SK-N-SH (cell line): ENCODE measurements around the gene NEAT1. TPM values are rescaled to one million over a fixed set of nuclear protein-coding genes. Genes with fewer than 3 reads are reported as not detected.

Experiments used
- CTCF ChIA-PET: fragments of 300-600, 350-600 bp; formaldehyde crosslinking; extraction: SDS; loops from one replicate; lab custom pipeline; 2021; lab: Yijun Ruan, JAX
- POLR2A ChIA-PET: fragments of 350-600 bp; sonication (Branson Sonifier 250); formaldehyde crosslinking; extraction: SDS; loops from one replicate; lab custom pipeline; 2020; ENCODE audit warnings: antibody characterized with exemption, inconsistent platforms; lab: Yijun Ruan, JAX
- DNase-seq: peaks from one replicate; pipeline ENCODE4 v3.0.0; 2012
- H2AFZ ChIP-seq: fragments of 200-600 bp; sonication (generic); 2 replicates; pipeline ENCODE4 v1.8.1; 2016; ENCODE audit warnings: antibody characterized with exemption, mild to moderate bottlenecking, low read depth
- H3F3A ChIP-seq: fragments of 200-600 bp; sonication (generic); replicated peaks from 2 replicates; pipeline ENCODE3; 2016; ENCODE audit warnings: antibody characterized with exemption, mild to moderate bottlenecking; ENCODE audit not compliant: insufficient read depth
- H3K27ac ChIP-seq, 2 experiments: fragments of 200-500 bp in 1 of 2; fragments of 200-600 bp in 1 of 2; sonication (Bioruptor generic) in 1 of 2; sonication (generic), shearing (Covaris generic) in 1 of 2; 2 replicates each; pipeline versions ENCODE4 v1.5.1 to v1.6.1; 2014 to 2016; ENCODE audit warnings: low read depth in 2 of 2, inconsistent platforms in 1 of 2, low read length in 1 of 2, mild to moderate bottlenecking in 1 of 2, mixed read lengths in 1 of 2
- H3K27me3 ChIP-seq: fragments of 200-600 bp; sonication (generic), shearing (Covaris generic); 2 replicates; pipeline ENCODE4 v1.6.1; 2016; ENCODE audit warnings: mixed run types; ENCODE audit not compliant: insufficient read depth
- H3K36me3 ChIP-seq, 2 experiments: fragments of 200-500 bp in 1 of 2; fragments of 200-600 bp in 1 of 2; sonication (Bioruptor generic) in 1 of 2; sonication (generic) in 1 of 2; replicated peaks in 1 of 2; 2 replicates each; pipeline versions ENCODE3 to v1.5.1; 2014 to 2016; ENCODE audit warnings: low read length in 1 of 2, mild to moderate bottlenecking in 1 of 2; ENCODE audit not compliant: insufficient read depth in 2 of 2, control insufficient read depth in 1 of 2
- H3K4me1 ChIP-seq, 2 experiments: fragments of 200-500 bp in 1 of 2; fragments of 200-600 bp in 1 of 2; sonication (Bioruptor generic) in 1 of 2; sonication (generic), shearing (Covaris generic) in 1 of 2; 2 replicates each; pipeline versions ENCODE4 v1.5.1 to v1.6.1; 2014 to 2016; ENCODE audit warnings: low read depth in 1 of 2, low read length in 1 of 2, mixed run types in 1 of 2; ENCODE audit not compliant: insufficient read depth in 2 of 2, control insufficient read depth in 1 of 2
- H3K4me2 ChIP-seq: fragments of 200-600 bp; sonication (generic), shearing (Covaris generic); 2 replicates; pipeline ENCODE4 v1.6.1; 2017; ENCODE audit warnings: mixed run types
- H3K4me3 ChIP-seq, 2 experiments: fragments of 200-500 bp in 1 of 2; fragments of 200-600 bp in 1 of 2; sonication (Bioruptor generic) in 1 of 2; sonication (generic), shearing (Covaris generic) in 1 of 2; 2 replicates each; pipeline versions ENCODE4 v1.5.1 to v1.8.1; 2014 to 2016; ENCODE audit warnings: low read depth in 2 of 2, inconsistent platforms in 1 of 2, low read length in 1 of 2, mild to moderate bottlenecking in 1 of 2, mixed read lengths in 1 of 2, moderate library complexity in 1 of 2
- H3K79me2 ChIP-seq: fragments of 200-600 bp; sonication (generic); 2 replicates; pipeline ENCODE4 v1.8.1; 2017; ENCODE audit warnings: mild to moderate bottlenecking; ENCODE audit not compliant: insufficient read depth
- H3K9ac ChIP-seq: fragments of 200-600 bp; sonication (generic); 2 replicates; pipeline ENCODE4 v1.6.1; 2017; ENCODE audit warnings: mixed run types
- H3K9me2 ChIP-seq: fragments of 200-600 bp; sonication (generic); 2 replicates; pipeline ENCODE4 v1.6.1; 2017; ENCODE audit warnings: mixed run types
- H3K9me3 ChIP-seq: fragments of 200-600 bp; sonication (generic); 2 replicates; pipeline ENCODE4 v1.6.1; 2017; ENCODE audit warnings: mixed run types, mild to moderate bottlenecking, moderate library complexity
- H4K20me1 ChIP-seq: fragments of 200-600 bp; sonication (generic); 2 replicates; pipeline ENCODE4 v1.6.1; 2017; ENCODE audit warnings: mild to moderate bottlenecking, mixed run types; ENCODE audit not compliant: insufficient read depth
- CHD2 ChIP-seq: fragments of 150-350 bp; IDR thresholded peaks from 2 replicates; pipeline ENCODE4 v1.6.1; 2018; ENCODE audit warnings: low read length; ENCODE audit not compliant: partially characterized antibody
- NRF1 ChIP-seq: IDR thresholded peaks from 2 replicates; pipeline ENCODE4 v1.6.1; 2012; ENCODE audit warnings: low read depth, mild to moderate bottlenecking, low read length
- POLR2AphosphoS5 ChIP-seq: IDR thresholded peaks from 2 replicates; pipeline ENCODE4 v1.6.1; 2012; ENCODE audit warnings: low read depth, low read length
- SMC3 ChIP-seq: IDR thresholded peaks from 2 replicates; pipeline ENCODE4 v1.6.1; 2012; ENCODE audit warnings: low read depth, low read length, improper control_type of control experiment
- WGBS: methylation state at CpG from one replicate; pipeline ENCODE4 v1.1.6; 2017; ENCODE audit warnings: low lambda C conversion rate; 5-methylcytosine and 5-hydroxymethylcytosine counted together
- polyA plus RNA-seq, 3 experiments: library from polyadenylated mRNA; depleted of rRNA; stranded (reverse); fragments of >200 nt; gene quantifications; 2 replicates each; pipeline ENCODE4 v1.2.3, GENCODE V29; 2012
- TF ChIP-seq, protein P1 (sequence below): IDR thresholded peaks from 2 replicates; pipeline ENCODE4 v1.6.1; 2012; ENCODE audit warnings: mild to moderate bottlenecking, low read depth, low read length, moderate library complexity
- TF ChIP-seq, protein P2 (sequence below): fragments of 200-600 bp; sonication (generic); IDR thresholded peaks from 2 replicates; pipeline ENCODE4 v1.6.1; 2017; ENCODE audit warnings: antibody characterized with exemption, mild to moderate bottlenecking, moderate library complexity
- TF ChIP-seq, protein P3 (sequence below): IDR thresholded peaks from 2 replicates; pipeline ENCODE4 v1.4.0; 2012; ENCODE audit warnings: low read depth

NEAT1 gene
- polyA plus RNA-seq, 1 of the 3 experiments (the other 2 are of a cell fraction): 435 TPM

DNA sequence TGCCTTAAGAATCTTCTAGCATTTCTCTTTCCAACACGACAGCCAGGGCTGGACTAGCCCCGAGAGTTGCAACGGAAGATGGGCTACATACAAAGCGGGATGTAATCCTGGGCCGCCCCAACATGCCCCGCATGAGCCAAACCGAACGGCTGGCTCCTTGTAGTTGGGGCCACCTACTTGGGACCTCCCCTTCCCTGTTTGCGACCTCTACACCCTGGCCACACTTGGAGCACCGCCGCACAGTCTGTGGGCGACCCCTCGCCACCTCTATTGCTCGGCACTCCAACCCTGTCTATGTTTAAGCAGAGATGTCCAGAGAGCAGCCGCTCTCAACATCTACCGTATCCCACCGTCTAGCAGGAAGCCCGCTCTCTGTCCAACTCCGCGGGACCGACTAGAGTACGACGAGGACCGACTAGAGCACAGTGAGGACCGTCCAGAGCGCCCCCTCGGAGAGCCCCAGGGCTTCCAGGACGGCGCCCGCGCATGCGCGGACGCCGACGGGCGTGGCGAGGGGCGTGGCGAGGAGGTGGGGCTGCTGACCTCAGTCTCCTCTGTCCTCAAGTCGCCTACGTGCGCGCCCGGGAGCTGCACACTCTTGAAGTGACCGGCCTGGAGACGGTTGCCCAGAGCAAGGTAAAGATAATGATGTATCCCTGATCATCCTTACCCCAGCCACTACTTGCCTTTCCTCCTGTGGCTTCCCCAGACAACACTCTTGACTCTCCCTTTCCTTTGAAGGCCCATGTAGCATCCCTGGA, 32.3 kb downstream of the NEAT1 start:
- POLR2A ChIA-PET: interaction anchor here (0.6 to 0.7 kb wide), 2 partner anchors 31 to 33 kb away, joined by 3 read pairs; partner anchors contain the start of gene NEAT1
- no peak overlapping the region for H2AFZ ChIP-seq

More for the DNA sequence above, 32.3 kb downstream of the NEAT1 start:
- Histone ChIP-seq H3F3A (peaks cover 31% of the 10 kb centered on the region), H3K4me2 (peak overlapping the region; percentile 89), H3K4me1 (peaks cover 8 to 17% of the 10 kb centered on the region in 2 experiments; a peak in 3 of 4 replicates), H3K9me2 (no peaks in the 10 kb centered on the region), H3K27ac (peak overlapping the region; percentile 68 to 90), H3K36me3 (no peaks in the 10 kb centered on the region), H3K27me3 (no peaks in the 10 kb centered on the region), H3K4me3 (peak overlapping the region; percentile 43 to 61), H3K9ac (peak overlapping the region; percentile 68), H3K79me2 (peaks cover 34% of the 10 kb centered on the region), H4K20me1 (no peaks in the 10 kb centered on the region), H3K9me3 (no peaks in the 10 kb centered on the region)
- TF ChIP-seq SMC3 (no peak), CHD2 (no peak), POLR2AphosphoS5 (peak; percentile 88), NRF1 (peak; percentile 73)
- TF ChIP-seq, protein P1, sequence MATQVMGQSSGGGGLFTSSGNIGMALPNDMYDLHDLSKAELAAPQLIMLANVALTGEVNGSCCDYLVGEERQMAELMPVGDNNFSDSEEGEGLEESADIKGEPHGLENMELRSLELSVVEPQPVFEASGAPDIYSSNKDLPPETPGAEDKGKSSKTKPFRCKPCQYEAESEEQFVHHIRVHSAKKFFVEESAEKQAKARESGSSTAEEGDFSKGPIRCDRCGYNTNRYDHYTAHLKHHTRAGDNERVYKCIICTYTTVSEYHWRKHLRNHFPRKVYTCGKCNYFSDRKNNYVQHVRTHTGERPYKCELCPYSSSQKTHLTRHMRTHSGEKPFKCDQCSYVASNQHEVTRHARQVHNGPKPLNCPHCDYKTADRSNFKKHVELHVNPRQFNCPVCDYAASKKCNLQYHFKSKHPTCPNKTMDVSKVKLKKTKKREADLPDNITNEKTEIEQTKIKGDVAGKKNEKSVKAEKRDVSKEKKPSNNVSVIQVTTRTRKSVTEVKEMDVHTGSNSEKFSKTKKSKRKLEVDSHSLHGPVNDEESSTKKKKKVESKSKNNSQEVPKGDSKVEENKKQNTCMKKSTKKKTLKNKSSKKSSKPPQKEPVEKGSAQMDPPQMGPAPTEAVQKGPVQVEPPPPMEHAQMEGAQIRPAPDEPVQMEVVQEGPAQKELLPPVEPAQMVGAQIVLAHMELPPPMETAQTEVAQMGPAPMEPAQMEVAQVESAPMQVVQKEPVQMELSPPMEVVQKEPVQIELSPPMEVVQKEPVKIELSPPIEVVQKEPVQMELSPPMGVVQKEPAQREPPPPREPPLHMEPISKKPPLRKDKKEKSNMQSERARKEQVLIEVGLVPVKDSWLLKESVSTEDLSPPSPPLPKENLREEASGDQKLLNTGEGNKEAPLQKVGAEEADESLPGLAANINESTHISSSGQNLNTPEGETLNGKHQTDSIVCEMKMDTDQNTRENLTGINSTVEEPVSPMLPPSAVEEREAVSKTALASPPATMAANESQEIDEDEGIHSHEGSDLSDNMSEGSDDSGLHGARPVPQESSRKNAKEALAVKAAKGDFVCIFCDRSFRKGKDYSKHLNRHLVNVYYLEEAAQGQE: no peak
- TF ChIP-seq, protein P2, sequence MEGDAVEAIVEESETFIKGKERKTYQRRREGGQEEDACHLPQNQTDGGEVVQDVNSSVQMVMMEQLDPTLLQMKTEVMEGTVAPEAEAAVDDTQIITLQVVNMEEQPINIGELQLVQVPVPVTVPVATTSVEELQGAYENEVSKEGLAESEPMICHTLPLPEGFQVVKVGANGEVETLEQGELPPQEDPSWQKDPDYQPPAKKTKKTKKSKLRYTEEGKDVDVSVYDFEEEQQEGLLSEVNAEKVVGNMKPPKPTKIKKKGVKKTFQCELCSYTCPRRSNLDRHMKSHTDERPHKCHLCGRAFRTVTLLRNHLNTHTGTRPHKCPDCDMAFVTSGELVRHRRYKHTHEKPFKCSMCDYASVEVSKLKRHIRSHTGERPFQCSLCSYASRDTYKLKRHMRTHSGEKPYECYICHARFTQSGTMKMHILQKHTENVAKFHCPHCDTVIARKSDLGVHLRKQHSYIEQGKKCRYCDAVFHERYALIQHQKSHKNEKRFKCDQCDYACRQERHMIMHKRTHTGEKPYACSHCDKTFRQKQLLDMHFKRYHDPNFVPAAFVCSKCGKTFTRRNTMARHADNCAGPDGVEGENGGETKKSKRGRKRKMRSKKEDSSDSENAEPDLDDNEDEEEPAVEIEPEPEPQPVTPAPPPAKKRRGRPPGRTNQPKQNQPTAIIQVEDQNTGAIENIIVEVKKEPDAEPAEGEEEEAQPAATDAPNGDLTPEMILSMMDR: peak; percentile 26; the same call in 1 of the 2 replicates
- TF ChIP-seq, protein P3, sequence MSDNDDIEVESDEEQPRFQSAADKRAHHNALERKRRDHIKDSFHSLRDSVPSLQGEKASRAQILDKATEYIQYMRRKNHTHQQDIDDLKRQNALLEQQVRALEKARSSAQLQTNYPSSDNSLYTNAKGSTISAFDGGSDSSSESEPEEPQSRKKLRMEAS: peak; percentile 57; the same call in 1 of the 2 replicates
- 37% methylated on average over 25 of the region's 47 CpGs for WGBS
- CTCF ChIA-PET: interaction anchor here (0.6 to 1.0 kb wide), 3 partner anchors 14 to 250 kb away, joined by 3 to 4 read pairs (median 3); no protein-coding TSS in a partner anchor
- peak; percentile 92 for DNase-seq
